ENCODE measurements around the gene ARSI. TPM values are rescaled to one million over a fixed set of nuclear protein-coding genes. Genes with fewer than 3 reads are reported as not detected.

The ARSI gene
- total and polyA plus RNA-seq, 2 of the 13 experiments (the other 11 are each of a cell fraction or from before 2014, with no cell fraction given) = 4.2 to 33.9 TPM

DNA sequence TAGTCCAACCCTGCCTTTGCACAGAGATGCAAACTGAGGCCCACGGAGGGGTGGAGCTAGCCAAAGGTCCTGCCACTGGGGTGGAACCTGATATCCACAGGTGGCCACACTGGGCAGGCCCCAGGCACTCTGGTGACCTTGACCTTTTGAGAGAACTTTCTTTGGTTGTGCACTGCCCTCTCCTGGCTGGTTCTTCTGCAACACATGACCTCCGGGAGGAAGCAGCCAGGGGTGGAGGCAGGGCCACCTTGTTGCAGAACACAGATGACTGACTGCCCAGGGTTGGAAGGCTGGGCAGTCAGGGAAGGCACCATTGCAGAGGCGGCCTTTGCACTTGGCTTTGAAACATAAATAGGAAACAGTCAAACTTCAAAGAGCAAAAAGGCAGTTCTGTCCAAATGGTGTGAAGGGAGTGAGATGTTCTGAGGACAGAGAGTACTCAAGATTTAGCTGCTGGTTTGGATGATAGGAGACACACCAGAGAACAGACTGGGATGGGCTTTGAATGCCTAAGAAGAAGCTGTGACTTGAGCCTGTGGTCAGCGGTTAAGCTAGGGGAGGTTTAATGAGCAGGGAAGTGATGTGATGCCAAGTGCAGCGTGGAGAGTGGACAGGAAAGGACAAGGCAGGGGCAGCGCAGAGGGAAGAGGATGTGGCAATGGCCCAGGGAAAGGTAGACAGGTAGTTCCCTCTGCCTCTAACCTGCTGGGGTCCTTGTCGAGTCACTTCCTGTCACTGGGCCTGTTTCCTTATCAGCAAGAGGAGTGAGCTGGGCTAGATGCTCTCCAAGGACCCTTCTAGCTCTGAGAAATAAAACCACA lies 48.0 kb upstream of the ARSI start (continued):
- TF ChIP-seq, protein P1, sequence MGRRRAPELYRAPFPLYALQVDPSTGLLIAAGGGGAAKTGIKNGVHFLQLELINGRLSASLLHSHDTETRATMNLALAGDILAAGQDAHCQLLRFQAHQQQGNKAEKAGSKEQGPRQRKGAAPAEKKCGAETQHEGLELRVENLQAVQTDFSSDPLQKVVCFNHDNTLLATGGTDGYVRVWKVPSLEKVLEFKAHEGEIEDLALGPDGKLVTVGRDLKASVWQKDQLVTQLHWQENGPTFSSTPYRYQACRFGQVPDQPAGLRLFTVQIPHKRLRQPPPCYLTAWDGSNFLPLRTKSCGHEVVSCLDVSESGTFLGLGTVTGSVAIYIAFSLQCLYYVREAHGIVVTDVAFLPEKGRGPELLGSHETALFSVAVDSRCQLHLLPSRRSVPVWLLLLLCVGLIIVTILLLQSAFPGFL (CRISPR knock-in tag; IDR thresholded peaks at IDR 0.05) = no peak
- TF ChIP-seq, protein P2, sequence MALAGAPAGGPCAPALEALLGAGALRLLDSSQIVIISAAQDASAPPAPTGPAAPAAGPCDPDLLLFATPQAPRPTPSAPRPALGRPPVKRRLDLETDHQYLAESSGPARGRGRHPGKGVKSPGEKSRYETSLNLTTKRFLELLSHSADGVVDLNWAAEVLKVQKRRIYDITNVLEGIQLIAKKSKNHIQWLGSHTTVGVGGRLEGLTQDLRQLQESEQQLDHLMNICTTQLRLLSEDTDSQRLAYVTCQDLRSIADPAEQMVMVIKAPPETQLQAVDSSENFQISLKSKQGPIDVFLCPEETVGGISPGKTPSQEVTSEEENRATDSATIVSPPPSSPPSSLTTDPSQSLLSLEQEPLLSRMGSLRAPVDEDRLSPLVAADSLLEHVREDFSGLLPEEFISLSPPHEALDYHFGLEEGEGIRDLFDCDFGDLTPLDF (CRISPR knock-in tag; IDR thresholded peaks at IDR 0.05) = no peak
- TF ChIP-seq TGIF2 (CRISPR knock-in tag; IDR thresholded peaks at IDR 0.05) = peak; percentile 83
- peak; percentile 61; the same call in 1 of the 2 replicates for TF ChIP-seq ARNT2 (CRISPR knock-in tag; IDR thresholded peaks at IDR 0.05; ENCODE audit: low read depth)
- no peak for TF ChIP-seq ZNF407 (CRISPR knock-in tag; IDR thresholded peaks at IDR 0.05; ENCODE audit: not compliant biosample characterization)
- TF ChIP-seq ZNF577 (CRISPR knock-in tag; IDR thresholded peaks at IDR 0.05; ENCODE audit: borderline replicate concordance, low read depth) = no peak
- no peak for TF ChIP-seq ZNF883 (CRISPR knock-in tag; IDR thresholded peaks at IDR 0.05; ENCODE audit: not compliant biosample characterization)
- peak; percentile 74 for TF ChIP-seq ELF1 (CRISPR knock-in tag; IDR thresholded peaks at IDR 0.05)
- peak; percentile 52; the same call in 1 of the 2 replicates for TF ChIP-seq ZBTB3 (CRISPR knock-in tag; IDR thresholded peaks at IDR 0.05; ENCODE audit: borderline replicate concordance, low read depth)
- TF ChIP-seq HES4 (CRISPR knock-in tag; IDR thresholded peaks at IDR 0.05; ENCODE audit: borderline replicate concordance) = no peak
- no peak for TF ChIP-seq NFE2 (CRISPR knock-in tag; IDR thresholded peaks at IDR 0.05)
- no peak for TF ChIP-seq SRSF4 (IDR thresholded peaks at IDR 0.05; ENCODE audit: low read depth, low read length, poor library complexity, severe bottlenecking)
- no peak for TF ChIP-seq ZNF138 (CRISPR knock-in tag; IDR thresholded peaks at IDR 0.05; ENCODE audit: low read depth)
